ENCODE measurements around the gene SRCAP. TPM values are rescaled to one million over a fixed set of nuclear protein-coding genes. Genes with fewer than 3 reads are reported as not detected.
A peak's percentile ranks its signal among the peaks of the same experiment; 100 is the strongest.

The SRCAP gene
- total RNA-seq, 2 experiments from 2014 or later: 48.4 to 54.0 TPM

- H3K4me1 Mint-ChIP-seq (ENCODE audit: low read depth): peaks cover 20% of the 10 kb centered on the region
- intact Hi-C loops (cut with micrococcal nuclease): no loop called here
- H3K27me3 Mint-ChIP-seq: no peaks in the 10 kb centered on the region
- no peak overlapping the region for H3K27ac Mint-ChIP-seq
- ChIA-PET CTCF (no interaction called here), POLR2A (interaction anchor here (1.3 kb wide), 1 partner anchor 9 kb away, joined by 3 read pairs; no protein-coding TSS in a partner anchor)
- peaks cover 14% of the 10 kb centered on the region for H3K36me3 Mint-ChIP-seq
- no peak overlapping the region for H3K4me3 Mint-ChIP-seq
- H3K9me3 Mint-ChIP-seq: no peaks in the 10 kb centered on the region
- DNase-seq: no peak
Observed at GRCh38 chr16:30750876-30751465, 52.0 kb downstream of the SRCAP start.

- Mint-ChIP-seq H3K9me3 (no peaks in the 10 kb centered on the region), H3K4me1 (ENCODE audit: low read depth) (peaks cover 11% of the 10 kb centered on the region), H3K36me3 (peaks cover 14% of the 10 kb centered on the region), H3K27me3 (no peaks in the 10 kb centered on the region), H3K4me3 (no peak overlapping the region), H3K27ac (peak overlapping the region; percentile 10)
- DNase-seq: no peak
- intact Hi-C loops (cut with micrococcal nuclease): no loop called here
- POLR2A ChIA-PET: no interaction called here
- CTCF ChIA-PET: no interaction called here
Observed at GRCh38 chr16:30753596-30753995, 54.6 kb downstream of the SRCAP start.

DNA sequence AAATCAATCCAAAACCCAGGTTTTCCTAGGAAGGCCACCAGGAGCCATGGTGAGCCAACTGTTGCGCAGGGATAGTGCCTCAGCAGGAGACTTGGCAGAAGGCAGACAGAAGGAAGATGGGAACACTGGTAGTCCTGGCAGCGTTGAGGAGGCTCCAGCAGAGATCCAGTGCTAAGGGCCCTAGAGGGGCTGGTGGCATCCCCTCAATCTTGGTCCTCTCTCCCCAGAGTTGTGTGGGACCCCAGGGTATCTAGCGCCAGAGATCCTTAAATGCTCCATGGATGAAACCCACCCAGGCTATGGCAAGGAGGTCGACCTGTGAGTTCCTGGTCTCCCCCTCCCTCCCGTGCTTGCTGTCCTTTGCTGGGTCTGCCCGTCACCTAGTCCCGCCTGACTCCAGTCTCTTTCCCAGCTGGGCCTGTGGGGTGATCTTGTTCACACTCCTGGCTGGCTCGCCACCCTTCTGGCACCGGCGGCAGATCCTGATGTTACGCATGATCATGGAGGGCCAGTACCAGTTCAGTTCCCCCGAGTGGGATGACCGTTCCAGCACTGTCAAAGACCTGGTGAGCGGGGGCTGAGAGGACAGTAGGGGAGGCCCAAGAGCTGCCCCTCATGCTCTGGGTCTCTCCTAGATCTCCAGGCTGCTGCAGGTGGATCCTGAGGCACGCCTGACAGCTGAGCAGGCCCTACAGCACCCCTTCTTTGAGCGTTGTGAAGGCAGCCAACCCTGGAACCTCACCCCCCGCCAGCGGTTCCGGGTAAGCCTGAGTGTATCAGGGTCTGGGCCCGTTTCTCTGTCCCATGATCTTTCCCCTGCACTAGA lies 57.2 kb downstream of the SRCAP start:
- Mint-ChIP-seq H3K36me3 (peaks cover 9% of the 10 kb centered on the region), H3K9me3 (no peaks in the 10 kb centered on the region), H3K27me3 (no peaks in the 10 kb centered on the region), H3K4me3 (no peak overlapping the region), H3K4me1 (ENCODE audit: low read depth) (peaks cover 9% of the 10 kb centered on the region), H3K27ac (no peak overlapping the region)
- ChIA-PET CTCF (no interaction called here), POLR2A (no interaction called here)
- intact Hi-C loops (cut with micrococcal nuclease): no loop called here
- DNase-seq: no peak

- ChIA-PET CTCF (no interaction called here), POLR2A (no interaction called here)
- peaks cover 10% of the 10 kb centered on the region for H3K4me1 Mint-ChIP-seq (ENCODE audit: low read depth)
- H3K27me3 Mint-ChIP-seq: no peaks in the 10 kb centered on the region
- no peaks in the 10 kb centered on the region for H3K9me3 Mint-ChIP-seq
- peaks cover 3% of the 10 kb centered on the region for H3K36me3 Mint-ChIP-seq
- no peak overlapping the region for H3K4me3 Mint-ChIP-seq
- no peak for DNase-seq
- intact Hi-C loops (cut with micrococcal nuclease): no loop called here
- H3K27ac Mint-ChIP-seq: no peak overlapping the region
Observed at GRCh38 chr16:30756781-30757100, 57.8 kb downstream of the SRCAP start.

GRCh38 chr16:30757316-30757715 lies 58.3 kb downstream of the SRCAP start:
- ChIA-PET POLR2A (interaction anchor here (1.0 kb wide), 1 partner anchor 9 kb away, joined by 7 read pairs; the partner anchor contains the start of gene PHKG2), CTCF (no interaction called here)
- H3K36me3 Mint-ChIP-seq: peaks cover 3% of the 10 kb centered on the region
- H3K4me3 Mint-ChIP-seq: no peak overlapping the region
- H3K9me3 Mint-ChIP-seq: no peaks in the 10 kb centered on the region
- no peaks in the 10 kb centered on the region for H3K27me3 Mint-ChIP-seq
- intact Hi-C loops (cut with micrococcal nuclease): no loop called here
- H3K4me1 Mint-ChIP-seq (ENCODE audit: low read depth): peaks cover 10% of the 10 kb centered on the region
- no peak for DNase-seq
- no peak overlapping the region for H3K27ac Mint-ChIP-seq

- ChIA-PET POLR2A (no interaction called here), CTCF (no interaction called here)
- Mint-ChIP-seq H3K27ac (no peak overlapping the region), H3K27me3 (no peaks in the 10 kb centered on the region), H3K36me3 (peaks cover 8% of the 10 kb centered on the region), H3K9me3 (no peaks in the 10 kb centered on the region), H3K4me3 (no peak overlapping the region), H3K4me1 (ENCODE audit: low read depth) (peaks cover 25% of the 10 kb centered on the region)
- no peak for DNase-seq
- intact Hi-C loops (cut with micrococcal nuclease): no loop called here
Observed at GRCh38 chr16:30758988-30759491, 60.1 kb downstream of the SRCAP start.

DNA sequence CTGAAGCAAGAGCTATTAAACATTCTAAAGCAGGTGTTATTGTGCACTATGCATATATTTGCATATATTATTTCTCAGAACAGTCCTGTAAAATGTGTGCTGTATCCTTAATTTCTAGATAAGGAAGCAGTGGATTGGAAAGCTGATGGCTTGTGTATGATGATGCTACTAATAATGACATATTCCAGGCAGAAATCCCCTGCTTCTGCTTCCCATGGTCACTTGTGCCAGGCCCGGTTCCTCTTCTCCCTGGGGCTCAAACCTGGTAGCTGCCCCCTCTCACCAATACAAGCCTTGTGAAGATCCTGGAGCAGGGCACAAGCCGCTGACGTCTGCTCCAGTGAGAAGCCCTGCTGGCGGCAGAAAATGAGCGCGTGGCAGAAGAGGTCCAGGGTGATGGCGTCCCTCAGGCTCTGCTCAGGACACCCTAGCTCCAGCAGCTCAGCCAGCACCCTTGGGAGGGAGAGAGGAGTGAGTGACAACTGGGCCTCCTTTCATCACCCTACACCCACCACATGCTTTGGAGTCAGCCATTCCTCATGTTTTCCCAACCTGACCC lies 61.1 kb downstream of the SRCAP start:
- Mint-ChIP-seq H3K27me3 (no peaks in the 10 kb centered on the region), H3K36me3 (peaks cover 12% of the 10 kb centered on the region), H3K9me3 (no peaks in the 10 kb centered on the region), H3K4me1 (ENCODE audit: low read depth) (peaks cover 25% of the 10 kb centered on the region), H3K27ac (no peak overlapping the region), H3K4me3 (no peak overlapping the region)
- intact Hi-C loops (cut with micrococcal nuclease): loop anchor here (5.0 kb wide), 1 partner anchor 103 kb away; the partner anchor contains the start of gene FBRS
- DNase-seq: no peak
- ChIA-PET CTCF (interaction anchor here (1.0 to 7.2 kb wide), 2 partner anchors 55 to 82 kb away, joined by 3 to 30 read pairs; no protein-coding TSS in a partner anchor), POLR2A (interaction anchor here (0.9 to 1.0 kb wide), 2 partner anchors 9 to 12 kb away, joined by 3 to 5 read pairs; partner anchors contain the start of gene PHKG2)

- H3K36me3 Mint-ChIP-seq: peaks cover 18% of the 10 kb centered on the region
- intact Hi-C loops (cut with micrococcal nuclease): loop anchor here (5.0 kb wide), 1 partner anchor 104 kb away; the partner anchor contains the start of gene FBRS
- no peak overlapping the region for H3K27ac Mint-ChIP-seq
Observed at GRCh38 chr16:30760577-30761426, 61.8 kb downstream of the SRCAP start.

GRCh38 chr16:30761427-30761927 lies 62.5 kb downstream of the SRCAP start:
- H3K36me3 Mint-ChIP-seq: peaks cover 20% of the 10 kb centered on the region
- POLR2A ChIA-PET: no interaction called here
- CTCF ChIA-PET: interaction anchor here (7.2 kb wide), 1 partner anchor 53 kb away, joined by 30 read pairs; no protein-coding TSS in a partner anchor

More at GRCh38 chr16:30760577-30761426, 61.8 kb downstream of the SRCAP start:
- POLR2A ChIA-PET: interaction anchor here (0.9 kb wide), 1 partner anchor 13 kb away, joined by 5 read pairs; the partner anchor contains the start of gene PHKG2
- peak overlapping the region; percentile 93 for H3K4me3 Mint-ChIP-seq
- CTCF ChIA-PET: interaction anchor here (7.2 kb wide), 1 partner anchor 54 kb away, joined by 30 read pairs; no protein-coding TSS in a partner anchor
- peaks cover 25% of the 10 kb centered on the region for H3K4me1 Mint-ChIP-seq (ENCODE audit: low read depth)
- H3K9me3 Mint-ChIP-seq: no peaks in the 10 kb centered on the region
- H3K27me3 Mint-ChIP-seq: no peaks in the 10 kb centered on the region
- no peak for DNase-seq

GRCh38 chr16:30761928-30762902 lies 63.2 kb downstream of the SRCAP start, which contains the start of the genes CFAP119 and RNF40:
Gene CFAP119, minus strand, starts transcription at chr16:30762062. Its CDS starts 314 bp downstream, at chr16:30761748.
Gene RNF40, plus strand, starts transcription at chr16:30762322. Its CDS starts 224 bp downstream, at chr16:30762546.
- intact Hi-C loops (cut with micrococcal nuclease): loop anchor here (1.0 to 5.0 kb wide), 5 partner anchors 13 to 193 kb away; partner anchors contain the start of genes FBRS and PHKG2
- CTCF ChIA-PET: interaction anchor here (7.2 kb wide), 1 partner anchor 53 kb away, joined by 30 read pairs; no protein-coding TSS in a partner anchor
- Mint-ChIP-seq H3K27ac (peak within 1 kb of the TSS; percentile 81), H3K4me1 (ENCODE audit: low read depth) (peaks cover 25% of the 10 kb centered on the region), H3K27me3 (no peaks in the 10 kb centered on the region), H3K9me3 (no peaks in the 10 kb centered on the region), H3K36me3 (peaks cover 26% of the 10 kb centered on the region), H3K4me3 (peak within 1 kb of the TSS; percentile 93)
- peak; percentile 96 for DNase-seq
- POLR2A ChIA-PET: interaction anchor here (1.5 kb wide), 1 partner anchor 43 kb away, joined by 3 read pairs; no protein-coding TSS in a partner anchor

More at GRCh38 chr16:30761427-30761927, 62.5 kb downstream of the SRCAP start:
- Mint-ChIP-seq H3K4me3 (peak overlapping the region; percentile 93), H3K27me3 (no peaks in the 10 kb centered on the region), H3K4me1 (ENCODE audit: low read depth) (peaks cover 25% of the 10 kb centered on the region), H3K9me3 (no peaks in the 10 kb centered on the region), H3K27ac (peak overlapping the region; percentile 81)
- peak; percentile 53 for DNase-seq
- intact Hi-C loops (cut with micrococcal nuclease): loop anchor here (5.0 kb wide), 1 partner anchor 104 kb away; the partner anchor contains the start of gene FBRS
